Esophagus squamous epithelium (tissue), 5 donors: Measurements from ENCODE around the gene LDLRAP1. TPM values are rescaled to one million over a fixed set of nuclear protein-coding genes. Genes with fewer than 3 reads are reported as not detected.

Source experiments
- DNase-seq: peaks from one replicate; lab custom pipeline; 2025; lab: John Stamatoyannopoulos, UW
- H3K27ac ChIP-seq, 4 donors: fragments of 200-600 bp; sonication (generic); one replicate each; pipeline ENCODE4 v1.5.1; 2016 to 2019; ENCODE audit warnings: mild to moderate bottlenecking in 1 of 4
- H3K27me3 ChIP-seq, 4 donors: fragments of 200-600 bp; sonication (generic); 1 replicate in 3 of 4; 2 replicates in 1 of 4; pipeline versions ENCODE4 v1.5.1 to v1.6.0; 2017 to 2021; ENCODE audit warnings: antibody characterized with exemption in 1 of 4
- H3K36me3 ChIP-seq, 3 donors: fragments of 200-600 bp; sonication (generic); one replicate each; pipeline ENCODE4 v1.5.1; 2016 to 2019
- H3K4me1 ChIP-seq, 3 donors: fragments of 200-600 bp; sonication (generic); one replicate each; pipeline ENCODE4 v1.5.1; 2017 to 2019
- H3K4me3 ChIP-seq, 4 donors: fragments of 200-600 bp; sonication (generic); 1 replicate in 3 of 4; 2 replicates in 1 of 4; pipeline ENCODE4 v1.5.1; 2016 to 2019; ENCODE audit warnings: mild to moderate bottlenecking in 2 of 4, moderate library complexity in 1 of 4
- H3K9me3 ChIP-seq, 3 donors: fragments of 200-600 bp; sonication (generic); one replicate each; pipeline ENCODE4 v1.5.1; 2016 to 2019
- CTCF ChIP-seq, 6 experiments: fragments of 450-650 bp in 4 of 6; fragments of 200-600 bp in 2 of 6; sonication (generic) in 2 of 6; IDR thresholded peaks; one replicate each; pipeline ENCODE4 v1.5.1; 2016 to 2019; ENCODE audit warnings: antibody characterized with exemption in 6 of 6, mild to moderate bottlenecking in 4 of 6, moderate library complexity in 4 of 6
- POLR2A ChIP-seq, 4 donors: fragments of 450-650 bp; IDR thresholded peaks; one replicate each; pipeline ENCODE4 v1.6.1; 2017; ENCODE audit warnings: antibody characterized with exemption in 4 of 4, mild to moderate bottlenecking in 4 of 4, moderate library complexity in 3 of 4
- WGBS, 2 donors: methylation state at CpG; one replicate each; pipeline ENCODE4 v1.1.5; 2018; 5-methylcytosine and 5-hydroxymethylcytosine counted together
- intact Hi-C: fragments of 100-400 bp; cut with DNase I; formaldehyde crosslinking; loops from one replicate; pipeline ENCODE4 v1.15.0; 2022
- total RNA-seq, 4 donors: library from RNA; depleted of rRNA; stranded (reverse); fragments of >200 nt; gene quantifications; one replicate each; pipeline ENCODE4 v1.1.0, GENCODE V29; 2016
- donor health status: DM: yes; HTN: yes; CAD: no.

Gene LDLRAP1
- total RNA-seq = 10 to 100 TPM; 17.0 to 21.4 (median 19.5) TPM

GRCh38 chr1:25543425-25544242 lies at the start of gene LDLRAP1:
Gene LDLRAP1, plus strand, starts transcription at chr1:25543606. Its CDS starts 93 bp downstream, at chr1:25543699.
- Histone ChIP-seq H3K36me3 (no peaks in the 10 kb centered on the region), H3K4me3 (peak within 1 kb of the TSS; percentile 74 to 90 (median 89)), H3K4me1 (peaks cover 9 to 54% (median 26%) of the 10 kb centered on the region in 3 donors), H3K27me3 (no peaks in the 10 kb centered on the region), H3K9me3 (no peaks in the 10 kb centered on the region), H3K27ac (peak within 1 kb of the TSS; percentile 89 to 94 (median 90))
- no peak for DNase-seq
- WGBS, 2 donors = no CpG with 5 or more reads among the region's 99 CpGs
- TF ChIP-seq POLR2A (IDR thresholded peaks at IDR 0.05) (peak in 3 of 4 donors; percentile 72 to 94 (median 83)), CTCF (IDR thresholded peaks at IDR 0.05) (no peak)
- intact Hi-C loops = no loop called here

- intact Hi-C loops = no loop called here
- H3K27ac ChIP-seq = no peak overlapping the region
- no peak overlapping the region for H3K4me3 ChIP-seq
- 85 to 86% methylated on average over 3 of the region's 3 CpGs for WGBS, 2 donors
- no peaks in the 10 kb centered on the region for H3K4me1 ChIP-seq
- no peaks in the 10 kb centered on the region for H3K9me3 ChIP-seq
- H3K36me3 ChIP-seq = peaks cover 5 to 95% (median 16%) of the 10 kb centered on the region in 3 donors
- no peak for TF ChIP-seq POLR2A (IDR thresholded peaks at IDR 0.05)
- no peak for TF ChIP-seq CTCF (IDR thresholded peaks at IDR 0.05)
- H3K27me3 ChIP-seq = no peaks in the 10 kb centered on the region
- no peak for DNase-seq
Observed at GRCh38 chr1:25494952-25495351, 48.5 kb upstream of the LDLRAP1 start.

GRCh38 chr1:25500694-25501093 lies 42.7 kb upstream of the LDLRAP1 start:
- no peaks in the 10 kb centered on the region for H3K27me3 ChIP-seq
- no peak for TF ChIP-seq POLR2A (IDR thresholded peaks at IDR 0.05)
- TF ChIP-seq CTCF (IDR thresholded peaks at IDR 0.05) = no peak
- H3K9me3 ChIP-seq = no peaks in the 10 kb centered on the region
- H3K27ac ChIP-seq = no peak overlapping the region
- no peak overlapping the region for H3K4me3 ChIP-seq
- peaks cover 0 to 29% (median 12%) of the 10 kb centered on the region in 3 donors for H3K4me1 ChIP-seq
- 86 to 100% methylated on average over 1 of the region's 1 CpG for WGBS, 2 donors
- no peak for DNase-seq
- H3K36me3 ChIP-seq = peaks cover 0 to 62% (median 8%) of the 10 kb centered on the region in 3 donors
- intact Hi-C loops = no loop called here

- peaks cover 0 to 54% (median 8%) of the 10 kb centered on the region in 3 donors for H3K36me3 ChIP-seq
- TF ChIP-seq POLR2A (IDR thresholded peaks at IDR 0.05) (no peak), CTCF (IDR thresholded peaks at IDR 0.05) (no peak)
- WGBS, 2 donors = 62 to 86% methylated on average over 3 to 4 of the region's 7 CpGs
- intact Hi-C loops = no loop called here
- no peak overlapping the region for H3K27ac ChIP-seq
- DNase-seq = no peak
- H3K4me3 ChIP-seq = no peak overlapping the region
- peaks cover 0 to 37% (median 12%) of the 10 kb centered on the region in 3 donors for H3K4me1 ChIP-seq
- H3K9me3 ChIP-seq = no peaks in the 10 kb centered on the region
- no peaks in the 10 kb centered on the region for H3K27me3 ChIP-seq
Observed at GRCh38 chr1:25501235-25502058, 42.0 kb upstream of the LDLRAP1 start.
